ENCODE data around the gene MIEF2. TPM values are rescaled to one million over a fixed set of nuclear protein-coding genes. Genes with fewer than 3 reads are reported as not detected.

The MIEF2 gene
- total RNA-seq, 2 donors from 2014 or later, result 6.1 to 10.2 TPM

GRCh38 chr17:18228176-18228682, 32.2 kb upstream of the MIEF2 start:
- H3K9me3 ChIP-seq (ENCODE audit: control insufficient read depth, low read length, poor library complexity, severe bottlenecking), result no peaks in the 10 kb centered on the region
- no peaks in the 10 kb centered on the region for H3K27me3 Mint-ChIP-seq
- peak overlapping the region; percentile 71 for H3K27ac Mint-ChIP-seq
- H3K36me3 Mint-ChIP-seq (ENCODE audit: low read depth), result peaks cover 3% of the 10 kb centered on the region
- H3K4me3 Mint-ChIP-seq, result no peak overlapping the region
- no peak for DNase-seq
- ATAC-seq, result no peak
- peaks cover 25% of the 10 kb centered on the region for H3K4me1 Mint-ChIP-seq

GRCh38 chr17:18229254-18229653, 31.2 kb upstream of the MIEF2 start:
- no peaks in the 10 kb centered on the region for H3K9me3 ChIP-seq (ENCODE audit: control insufficient read depth, low read length, poor library complexity, severe bottlenecking)
- no peak overlapping the region for H3K4me3 Mint-ChIP-seq
- DNase-seq (no peak), ATAC-seq (no peak)
- peaks cover 25% of the 10 kb centered on the region for H3K4me1 Mint-ChIP-seq
- H3K36me3 Mint-ChIP-seq (ENCODE audit: low read depth), result peaks cover 3% of the 10 kb centered on the region
- no peak overlapping the region for H3K27ac Mint-ChIP-seq
- no peaks in the 10 kb centered on the region for H3K27me3 Mint-ChIP-seq

DNA sequence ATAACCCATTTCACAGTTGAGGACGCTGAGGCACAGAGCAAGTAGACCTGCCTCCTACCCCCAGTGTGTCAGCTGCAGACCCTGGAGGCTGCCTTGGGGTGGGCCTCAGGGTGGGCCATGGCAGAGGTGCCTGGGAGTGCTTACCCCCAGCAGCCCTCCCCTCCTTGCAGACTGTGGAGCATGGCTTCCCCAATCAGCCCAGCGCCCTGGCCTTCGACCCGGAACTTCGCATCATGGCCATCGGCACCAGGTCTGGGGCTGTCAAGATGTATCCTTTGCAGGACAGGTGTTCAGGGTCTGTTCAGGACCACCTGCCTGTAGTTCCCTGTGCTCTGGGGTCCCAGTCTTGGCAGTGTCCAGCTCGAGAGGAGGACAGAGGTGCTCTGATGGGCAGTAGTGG, 30.7 kb upstream of the MIEF2 start:
- DNase-seq (no peak), ATAC-seq (no peak)
- no peaks in the 10 kb centered on the region for H3K9me3 ChIP-seq (ENCODE audit: control insufficient read depth, low read length, poor library complexity, severe bottlenecking)
- Mint-ChIP-seq H3K36me3 (ENCODE audit: low read depth) (peaks cover 3% of the 10 kb centered on the region), H3K4me1 (peaks cover 25% of the 10 kb centered on the region), H3K4me3 (no peak overlapping the region), H3K27me3 (no peaks in the 10 kb centered on the region), H3K27ac (no peak overlapping the region)

DNA sequence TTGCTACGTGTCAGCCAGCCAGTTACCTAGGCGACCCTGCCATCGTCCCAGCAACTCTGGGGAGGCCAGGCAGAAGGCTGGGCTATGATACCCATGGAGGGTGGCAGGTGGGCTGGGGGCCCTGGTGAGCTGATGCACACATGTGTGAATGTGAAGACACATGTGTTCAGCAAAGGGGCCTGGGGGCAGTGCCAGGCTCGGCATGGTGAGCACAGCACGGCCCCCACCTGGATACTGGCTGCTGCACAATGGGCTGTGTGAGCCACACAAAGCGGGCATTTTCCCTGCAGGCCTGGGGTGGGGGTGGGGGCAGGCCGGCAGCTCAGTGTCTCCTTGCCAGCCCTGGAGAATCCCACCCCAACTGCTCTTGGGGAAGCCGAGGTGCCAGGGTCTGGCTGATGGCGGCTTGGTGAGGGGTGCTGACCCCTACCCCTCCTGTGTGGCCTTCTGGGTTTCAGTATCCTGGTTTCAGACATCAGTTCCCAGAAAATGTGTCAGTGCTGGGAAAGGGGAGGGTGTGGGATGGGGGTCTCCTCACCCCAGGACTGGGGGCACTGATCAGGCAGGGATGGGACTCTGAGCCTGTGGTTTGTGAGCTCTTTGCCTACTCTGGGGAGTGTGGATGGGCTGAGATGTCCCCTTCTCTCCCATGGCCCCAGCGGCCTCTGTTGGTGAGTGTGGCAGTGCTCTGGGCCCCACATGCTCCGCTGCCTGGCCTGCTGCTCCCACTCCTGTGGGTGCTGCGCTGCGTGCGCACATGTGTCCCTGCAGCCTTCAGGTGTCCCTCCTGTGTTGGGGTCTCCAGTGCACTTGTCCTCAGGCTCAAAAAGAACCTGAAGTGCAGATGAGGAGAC, 29.9 kb upstream of the MIEF2 start:
- no peak for DNase-seq
- H3K27me3 Mint-ChIP-seq, result no peaks in the 10 kb centered on the region
- H3K36me3 Mint-ChIP-seq (ENCODE audit: low read depth), result peaks cover 3% of the 10 kb centered on the region
- H3K4me3 Mint-ChIP-seq, result no peak overlapping the region
- H3K27ac Mint-ChIP-seq, result no peak overlapping the region
- H3K4me1 Mint-ChIP-seq, result peaks cover 25% of the 10 kb centered on the region
- H3K9me3 ChIP-seq (ENCODE audit: control insufficient read depth, low read length, poor library complexity, severe bottlenecking), result no peaks in the 10 kb centered on the region
- ATAC-seq, result no peak

- ATAC-seq, result no peak
- Mint-ChIP-seq H3K27ac (no peak overlapping the region), H3K4me3 (no peak overlapping the region), H3K36me3 (ENCODE audit: low read depth) (no peaks in the 10 kb centered on the region), H3K4me1 (peaks cover 21% of the 10 kb centered on the region), H3K27me3 (no peaks in the 10 kb centered on the region)
- H3K9me3 ChIP-seq (ENCODE audit: control insufficient read depth, low read length, poor library complexity, severe bottlenecking), result no peaks in the 10 kb centered on the region
- DNase-seq, result no peak
Measured at GRCh38 chr17:18231164-18231563, 29.3 kb upstream of the MIEF2 start.

GRCh38 chr17:18233803-18234518, 26.5 kb upstream of the MIEF2 start:
- Mint-ChIP-seq H3K27ac (no peak overlapping the region), H3K36me3 (ENCODE audit: low read depth) (peaks cover 3% of the 10 kb centered on the region), H3K27me3 (no peaks in the 10 kb centered on the region), H3K4me1 (peaks cover 5% of the 10 kb centered on the region), H3K4me3 (no peak overlapping the region)
- DNase-seq, result no peak
- ATAC-seq, result no peak
- no peaks in the 10 kb centered on the region for H3K9me3 ChIP-seq (ENCODE audit: control insufficient read depth, low read length, poor library complexity, severe bottlenecking)

GRCh38 chr17:18234853-18235380, 25.5 kb upstream of the MIEF2 start:
- Mint-ChIP-seq H3K27me3 (no peaks in the 10 kb centered on the region), H3K4me1 (peaks cover 4% of the 10 kb centered on the region), H3K4me3 (no peak overlapping the region), H3K27ac (no peak overlapping the region), H3K36me3 (ENCODE audit: low read depth) (peaks cover 3% of the 10 kb centered on the region)
- no peak for DNase-seq
- ATAC-seq, result no peak
- H3K9me3 ChIP-seq (ENCODE audit: control insufficient read depth, low read length, poor library complexity, severe bottlenecking), result no peaks in the 10 kb centered on the region

- Mint-ChIP-seq H3K27me3 (no peaks in the 10 kb centered on the region), H3K4me1 (peaks cover 3% of the 10 kb centered on the region), H3K36me3 (ENCODE audit: low read depth) (peaks cover 3% of the 10 kb centered on the region), H3K27ac (no peak overlapping the region), H3K4me3 (no peak overlapping the region)
- H3K9me3 ChIP-seq (ENCODE audit: control insufficient read depth, low read length, poor library complexity, severe bottlenecking), result no peaks in the 10 kb centered on the region
- no peak for DNase-seq
- no peak for ATAC-seq
Measured at GRCh38 chr17:18235743-18236256, 24.7 kb upstream of the MIEF2 start.

GRCh38 chr17:18236494-18236893, 24.0 kb upstream of the MIEF2 start:
- no peak overlapping the region for H3K27ac Mint-ChIP-seq
- ATAC-seq (no peak), DNase-seq (no peak)
- H3K9me3 ChIP-seq (ENCODE audit: control insufficient read depth, low read length, poor library complexity, severe bottlenecking), result no peaks in the 10 kb centered on the region
- no peaks in the 10 kb centered on the region for H3K27me3 Mint-ChIP-seq
- H3K36me3 Mint-ChIP-seq (ENCODE audit: low read depth), result peaks cover 3% of the 10 kb centered on the region
- no peak overlapping the region for H3K4me3 Mint-ChIP-seq
- peaks cover 3% of the 10 kb centered on the region for H3K4me1 Mint-ChIP-seq

GRCh38 chr17:18237461-18237860, 23.0 kb upstream of the MIEF2 start:
- H3K27ac Mint-ChIP-seq, result no peak overlapping the region
- H3K36me3 Mint-ChIP-seq (ENCODE audit: low read depth), result peaks cover 3% of the 10 kb centered on the region
- H3K4me3 Mint-ChIP-seq, result no peak overlapping the region
- no peak for ATAC-seq
- no peaks in the 10 kb centered on the region for H3K9me3 ChIP-seq (ENCODE audit: control insufficient read depth, low read length, poor library complexity, severe bottlenecking)
- no peaks in the 10 kb centered on the region for H3K27me3 Mint-ChIP-seq
- peaks cover 3% of the 10 kb centered on the region for H3K4me1 Mint-ChIP-seq
- no peak for DNase-seq

- DNase-seq (no peak), ATAC-seq (no peak)
- Mint-ChIP-seq H3K36me3 (ENCODE audit: low read depth) (peaks cover 3% of the 10 kb centered on the region), H3K27me3 (no peaks in the 10 kb centered on the region), H3K4me1 (peaks cover 3% of the 10 kb centered on the region), H3K4me3 (no peak overlapping the region), H3K27ac (no peak overlapping the region)
- H3K9me3 ChIP-seq (ENCODE audit: control insufficient read depth, low read length, poor library complexity, severe bottlenecking), result no peaks in the 10 kb centered on the region
Measured at GRCh38 chr17:18238299-18238698, 22.2 kb upstream of the MIEF2 start.

DNA sequence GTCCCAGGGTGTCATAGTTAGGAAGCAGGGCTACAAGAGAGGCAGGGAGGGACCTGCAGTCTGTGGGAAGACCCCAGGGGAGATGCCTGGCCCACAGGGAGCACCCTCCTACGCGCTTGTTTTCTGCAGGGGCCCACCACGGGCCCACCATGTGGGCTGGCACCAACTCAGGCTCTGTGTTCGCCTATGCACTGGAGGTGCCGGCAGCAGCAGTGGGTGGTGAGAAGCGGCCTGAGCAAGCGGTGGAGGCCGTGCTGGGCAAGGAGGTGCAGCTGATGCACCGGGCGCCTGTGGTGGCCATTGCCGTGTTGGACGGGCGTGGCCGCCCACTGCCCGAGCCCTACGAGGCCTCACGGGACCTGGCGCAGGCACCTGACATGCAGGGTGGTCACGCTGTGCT, 20.0 kb upstream of the MIEF2 start:
- H3K36me3 Mint-ChIP-seq (ENCODE audit: low read depth), result peaks cover 3% of the 10 kb centered on the region
- H3K27ac Mint-ChIP-seq, result no peak overlapping the region
- no peaks in the 10 kb centered on the region for H3K9me3 ChIP-seq (ENCODE audit: control insufficient read depth, low read length, poor library complexity, severe bottlenecking)
- ATAC-seq (no peak), DNase-seq (no peak)
- peaks cover 3% of the 10 kb centered on the region for H3K4me1 Mint-ChIP-seq
- no peaks in the 10 kb centered on the region for H3K27me3 Mint-ChIP-seq
- H3K4me3 Mint-ChIP-seq, result no peak overlapping the region

- ATAC-seq, result no peak
- Mint-ChIP-seq H3K36me3 (ENCODE audit: low read depth) (peaks cover 3% of the 10 kb centered on the region), H3K4me3 (no peak overlapping the region), H3K4me1 (peaks cover 3% of the 10 kb centered on the region), H3K27ac (no peak overlapping the region), H3K27me3 (no peaks in the 10 kb centered on the region)
- no peaks in the 10 kb centered on the region for H3K9me3 ChIP-seq (ENCODE audit: control insufficient read depth, low read length, poor library complexity, severe bottlenecking)
- no peak for DNase-seq
Measured at GRCh38 chr17:18241229-18241871, 19.1 kb upstream of the MIEF2 start.

Measured in T-helper 17 cell (primary cell).